B cell (primary cell): Measurements from ENCODE around the gene IQCH. TPM values are rescaled to one million over a fixed set of nuclear protein-coding genes. Genes with fewer than 3 reads are reported as not detected.

Source experiments
- ATAC-seq: fragments of 200-7000 bp; cut with Tn5 transposase; one replicate; pipeline ENCODE4 v1.10.0; 2021; ENCODE audit warnings: low read depth, mild to moderate bottlenecking, moderate number of reproducible peaks, moderate library complexity
- CTCF ChIA-PET: fragments of 350-600 bp; sonication (Branson Sonifier 250); formaldehyde crosslinking; loops from one replicate; lab custom pipeline; 2021; ENCODE audit warnings: antibody characterized with exemption, inconsistent platforms; lab: Charles Lee
- POLR2A ChIA-PET: fragments of 350-600 bp; sonication (Branson Sonifier 250); formaldehyde crosslinking; loops from one replicate; lab custom pipeline; 2021; ENCODE audit warnings: antibody characterized with exemption; lab: Charles Lee
- DNase-seq: peaks from one replicate; pipeline ENCODE4 v3.0.0; 2013
- H2AFZ ChIP-seq: 2 replicates; pipeline ENCODE4 v1.6.1; 2012; ENCODE audit warnings: mild to moderate bottlenecking, low read depth, low read length; ENCODE audit not compliant: insufficient read depth, poor library complexity, severe bottlenecking
- H3K27ac ChIP-seq, 2 donors: 1 replicate in 1 of 2; 2 replicates in 1 of 2; pipeline ENCODE4 v1.5.1; 2012 to 2013; ENCODE audit warnings: low read length in 2 of 2, mild to moderate bottlenecking in 2 of 2, moderate library complexity in 1 of 2
- H3K27me3 ChIP-seq, 4 experiments: fragments of 200-600 bp in 1 of 4; sonication (generic) in 1 of 4; replicated peaks in 1 of 4; 1 replicate in 2 of 4; 2 replicates in 2 of 4; pipeline versions ENCODE4 v1.6.1 to v1.7.0; 2013 to 2016; ENCODE audit warnings: low read length in 3 of 4, mild to moderate bottlenecking in 2 of 4, mixed read lengths in 1 of 4, moderate library complexity in 1 of 4; ENCODE audit not compliant: insufficient read depth in 4 of 4, control insufficient read depth in 3 of 4; ENCODE audit errors: control extremely low read depth in 1 of 4
- H3K36me3 ChIP-seq, 2 experiments: replicated peaks in 1 of 2; 1 replicate in 1 of 2; 2 replicates in 1 of 2; pipeline versions ENCODE4 v1.6.1 to v1.7.1; 2013; ENCODE audit warnings: low read length in 1 of 2; ENCODE audit not compliant: insufficient read depth in 2 of 2, control insufficient read depth in 1 of 2; ENCODE audit errors: control extremely low read depth in 1 of 2, extremely low read depth in 1 of 2
- H3K4me1 ChIP-seq, 2 donors: fragments of 200-600 bp in 1 of 2; sonication (generic) in 1 of 2; 1 replicate in 1 of 2; 2 replicates in 1 of 2; pipeline versions ENCODE4 v1.5.1 to v1.6.1; 2013 to 2017; ENCODE audit warnings: low read length in 2 of 2; ENCODE audit not compliant: control insufficient read depth in 2 of 2, insufficient read depth in 2 of 2
- H3K4me2 ChIP-seq: replicated peaks from 2 replicates; pipeline ENCODE3; 2012; ENCODE audit warnings: mild to moderate bottlenecking, low read depth, low read length; ENCODE audit not compliant: poor library complexity, severe bottlenecking
- H3K4me3 ChIP-seq, 5 experiments: fragments of 200-600 bp in 1 of 5; sonication (generic) in 1 of 5; 1 replicate in 3 of 5; 2 replicates in 2 of 5; pipeline versions ENCODE4 v1.5.1 to v1.7.0; 2011 to 2016; ENCODE audit warnings: low read length in 4 of 5, mild to moderate bottlenecking in 4 of 5, low read depth in 2 of 5, control low read depth in 1 of 5, moderate library complexity in 1 of 5; ENCODE audit not compliant: insufficient read depth in 1 of 5; ENCODE audit errors: control extremely low read depth in 1 of 5, extremely low read depth in 1 of 5
- H3K79me2 ChIP-seq: fragments of 200-600 bp; sonication (generic); one replicate; pipeline ENCODE4 v1.6.0; 2016; ENCODE audit warnings: low read length; ENCODE audit not compliant: control insufficient read depth, insufficient read depth
- H3K9ac ChIP-seq: fragments of 200-600 bp; sonication (generic); 2 replicates; pipeline ENCODE4 v1.6.1; 2017; ENCODE audit warnings: mild to moderate bottlenecking, low read length, moderate library complexity
- H3K9me3 ChIP-seq, 3 donors: one replicate each; pipeline versions ENCODE4 v1.6.1 to v1.7.1; 2013; ENCODE audit warnings: low read length in 2 of 3; ENCODE audit not compliant: control insufficient read depth in 2 of 3, insufficient read depth in 1 of 3; ENCODE audit errors: control extremely low read depth in 1 of 3
- H4K20me1 ChIP-seq: 2 replicates; pipeline ENCODE4 v1.6.0; 2012; ENCODE audit warnings: mild to moderate bottlenecking, low read length; ENCODE audit not compliant: insufficient read depth, control insufficient read depth, poor library complexity, severe bottlenecking
- H3K27ac Mint-ChIP-seq: one replicate; pipeline ENCODE4 v1.8.0; 2021; ENCODE audit warnings: mixed read lengths
- H3K27me3 Mint-ChIP-seq: one replicate; pipeline ENCODE4 v1.8.0; 2021; ENCODE audit warnings: mixed read lengths
- H3K4me1 Mint-ChIP-seq: one replicate; pipeline ENCODE4 v1.8.0; 2021; ENCODE audit warnings: mixed read lengths
- H3K4me3 Mint-ChIP-seq: one replicate; pipeline ENCODE4 v1.8.0; 2021; ENCODE audit warnings: mixed read lengths
- H3K9me3 Mint-ChIP-seq: one replicate; pipeline ENCODE4 v1.8.0; 2022; ENCODE audit warnings: mixed read lengths; ENCODE audit not compliant: insufficient read depth
- CTCF ChIP-seq: fragments of 200-600 bp; IDR thresholded peaks from one replicate; pipeline ENCODE4 v1.8.0; 2022; ENCODE audit warnings: antibody characterized with exemption, mild to moderate bottlenecking
- EZH2 ChIP-seq: IDR thresholded peaks from 2 replicates; pipeline ENCODE4 v1.6.1; 2012; ENCODE audit warnings: borderline replicate concordance, low read depth, mild to moderate bottlenecking, moderate library complexity, low read length; ENCODE audit not compliant: insufficient read depth, poor library complexity, severe bottlenecking
- WGBS: methylation state at CpG from one replicate; pipeline ENCODE4 v1.1.5; 2013; ENCODE audit warnings: missing lambda C conversion rate; ENCODE audit not compliant: insufficient coverage; 5-methylcytosine and 5-hydroxymethylcytosine counted together
- intact Hi-C: fragments of 100-400 bp; cut with micrococcal nuclease; formaldehyde crosslinking; loops from one replicate; pipeline ENCODE4 v1.10.0; 2022
- polyA plus RNA-seq: library from polyadenylated mRNA; depleted of rRNA; stranded (reverse); fragments of >200 nt; gene quantifications from 2 replicates; pipeline ENCODE4 v1.2.3, GENCODE V29; 2012
- total RNA-seq, 2 donors: library from RNA; stranded (reverse); fragments of 120-200 nt in 1 of 2; gene quantifications; 1 replicate in 1 of 2; 2 replicates in 1 of 2; pipeline versions ENCODE4 v1.2.3 to v1.2.4, GENCODE V29; 2013 to 2022

IQCH gene
- total and polyA plus RNA-seq, 2 donors (not counting 1 experiment from before 2014, with no cell fraction given): 1.6 TPM; not detected in 1

- POLR2A ChIA-PET: no interaction called here
- H3K27me3 Mint-ChIP-seq: peaks cover 10% of the 10 kb centered on the region
These were observed 65.4 kb downstream of the IQCH start for GRCh38 chr15:67319961-67320360.

GRCh38 chr15:67321352-67321751 is 66.8 kb downstream of the IQCH start:
- H3K9me3 ChIP-seq: peaks cover 0 to 3% (median 0%) of the 10 kb centered on the region in 3 donors
- no peak overlapping the region for H3K9ac ChIP-seq
- intact Hi-C loops: no loop called here
- no peak overlapping the region for H3K4me3 ChIP-seq
- H3K27ac ChIP-seq: no peak overlapping the region
- Mint-ChIP-seq H3K27ac (no peak overlapping the region), H3K9me3 (no peaks in the 10 kb centered on the region), H3K4me3 (no peak overlapping the region), H3K27me3 (peaks cover 10% of the 10 kb centered on the region), H3K4me1 (no peaks in the 10 kb centered on the region)
- H3K4me1 ChIP-seq: no peaks in the 10 kb centered on the region
- TF ChIP-seq EZH2 (no peak), CTCF (no peak)
- ChIA-PET POLR2A (no interaction called here), CTCF (no interaction called here)
- no peak overlapping the region for H2AFZ ChIP-seq
- H3K36me3 ChIP-seq: no peaks in the 10 kb centered on the region
- ATAC-seq: no peak
- no peak for DNase-seq
- no peaks in the 10 kb centered on the region for H4K20me1 ChIP-seq
- H3K79me2 ChIP-seq: no peaks in the 10 kb centered on the region
- no peaks in the 10 kb centered on the region for H3K27me3 ChIP-seq
- no peak overlapping the region for H3K4me2 ChIP-seq

More at GRCh38 chr15:67319961-67320360, 65.4 kb downstream of the IQCH start:
- Histone ChIP-seq H2AFZ (no peak overlapping the region), H3K4me3 (no peak overlapping the region), H4K20me1 (no peaks in the 10 kb centered on the region), H3K9me3 (peaks cover 0 to 3% (median 0%) of the 10 kb centered on the region in 3 donors), H3K4me1 (no peaks in the 10 kb centered on the region), H3K9ac (no peak overlapping the region), H3K27ac (no peak overlapping the region), H3K4me2 (no peak overlapping the region), H3K79me2 (no peaks in the 10 kb centered on the region), H3K27me3 (peaks cover 0 to 3% (median 0%) of the 10 kb centered on the region in 4 experiments), H3K36me3 (no peaks in the 10 kb centered on the region)
- Mint-ChIP-seq H3K4me1 (no peaks in the 10 kb centered on the region), H3K27ac (no peak overlapping the region), H3K9me3 (no peaks in the 10 kb centered on the region), H3K4me3 (no peak overlapping the region)
- no peak for TF ChIP-seq EZH2
- no peak for TF ChIP-seq CTCF
- intact Hi-C loops: no loop called here
- CTCF ChIA-PET: no interaction called here
- WGBS: no CpG with 5 or more reads among the region's 3 CpGs
- DNase-seq (no peak), ATAC-seq (no peak)
